SK-N-SH (cell line): Measurements from ENCODE around the gene RBP5. TPM values are rescaled to one million over a fixed set of nuclear protein-coding genes. Genes with fewer than 3 reads are reported as not detected.

Experiments
- CTCF ChIA-PET: fragments of 300-600, 350-600 bp; formaldehyde crosslinking; extraction: SDS; loops from one replicate; lab custom pipeline; 2021; lab: Yijun Ruan, JAX
- POLR2A ChIA-PET: fragments of 350-600 bp; sonication (Branson Sonifier 250); formaldehyde crosslinking; extraction: SDS; loops from one replicate; lab custom pipeline; 2020; ENCODE audit warnings: antibody characterized with exemption, inconsistent platforms; lab: Yijun Ruan, JAX
- DNase-seq: peaks from one replicate; pipeline ENCODE4 v3.0.0; 2012
- H2AFZ ChIP-seq: fragments of 200-600 bp; sonication (generic); 2 replicates; pipeline ENCODE4 v1.8.1; 2016; ENCODE audit warnings: antibody characterized with exemption, mild to moderate bottlenecking, low read depth
- H3F3A ChIP-seq: fragments of 200-600 bp; sonication (generic); replicated peaks from 2 replicates; pipeline ENCODE3; 2016; ENCODE audit warnings: antibody characterized with exemption, mild to moderate bottlenecking; ENCODE audit not compliant: insufficient read depth
- H3K27ac ChIP-seq, 2 experiments: fragments of 200-500 bp in 1 of 2; fragments of 200-600 bp in 1 of 2; sonication (Bioruptor generic) in 1 of 2; sonication (generic), shearing (Covaris generic) in 1 of 2; 2 replicates each; pipeline versions ENCODE4 v1.5.1 to v1.6.1; 2014 to 2016; ENCODE audit warnings: low read depth in 2 of 2, inconsistent platforms in 1 of 2, low read length in 1 of 2, mild to moderate bottlenecking in 1 of 2, mixed read lengths in 1 of 2
- H3K27me3 ChIP-seq: fragments of 200-600 bp; sonication (generic), shearing (Covaris generic); 2 replicates; pipeline ENCODE4 v1.6.1; 2016; ENCODE audit warnings: mixed run types; ENCODE audit not compliant: insufficient read depth
- H3K36me3 ChIP-seq, 2 experiments: fragments of 200-500 bp in 1 of 2; fragments of 200-600 bp in 1 of 2; sonication (Bioruptor generic) in 1 of 2; sonication (generic) in 1 of 2; replicated peaks in 1 of 2; 2 replicates each; pipeline versions ENCODE3 to v1.5.1; 2014 to 2016; ENCODE audit warnings: low read length in 1 of 2, mild to moderate bottlenecking in 1 of 2; ENCODE audit not compliant: insufficient read depth in 2 of 2, control insufficient read depth in 1 of 2
- H3K4me1 ChIP-seq, 2 experiments: fragments of 200-500 bp in 1 of 2; fragments of 200-600 bp in 1 of 2; sonication (Bioruptor generic) in 1 of 2; sonication (generic), shearing (Covaris generic) in 1 of 2; 2 replicates each; pipeline versions ENCODE4 v1.5.1 to v1.6.1; 2014 to 2016; ENCODE audit warnings: low read depth in 1 of 2, low read length in 1 of 2, mixed run types in 1 of 2; ENCODE audit not compliant: insufficient read depth in 2 of 2, control insufficient read depth in 1 of 2
- H3K4me2 ChIP-seq: fragments of 200-600 bp; sonication (generic), shearing (Covaris generic); 2 replicates; pipeline ENCODE4 v1.6.1; 2017; ENCODE audit warnings: mixed run types
- H3K4me3 ChIP-seq, 2 experiments: fragments of 200-500 bp in 1 of 2; fragments of 200-600 bp in 1 of 2; sonication (Bioruptor generic) in 1 of 2; sonication (generic), shearing (Covaris generic) in 1 of 2; 2 replicates each; pipeline versions ENCODE4 v1.5.1 to v1.8.1; 2014 to 2016; ENCODE audit warnings: low read depth in 2 of 2, inconsistent platforms in 1 of 2, low read length in 1 of 2, mild to moderate bottlenecking in 1 of 2, mixed read lengths in 1 of 2, moderate library complexity in 1 of 2
- H3K79me2 ChIP-seq: fragments of 200-600 bp; sonication (generic); 2 replicates; pipeline ENCODE4 v1.8.1; 2017; ENCODE audit warnings: mild to moderate bottlenecking; ENCODE audit not compliant: insufficient read depth
- H3K9ac ChIP-seq: fragments of 200-600 bp; sonication (generic); 2 replicates; pipeline ENCODE4 v1.6.1; 2017; ENCODE audit warnings: mixed run types
- H3K9me2 ChIP-seq: fragments of 200-600 bp; sonication (generic); 2 replicates; pipeline ENCODE4 v1.6.1; 2017; ENCODE audit warnings: mixed run types
- H3K9me3 ChIP-seq: fragments of 200-600 bp; sonication (generic); 2 replicates; pipeline ENCODE4 v1.6.1; 2017; ENCODE audit warnings: mixed run types, mild to moderate bottlenecking, moderate library complexity
- H4K20me1 ChIP-seq: fragments of 200-600 bp; sonication (generic); 2 replicates; pipeline ENCODE4 v1.6.1; 2017; ENCODE audit warnings: mild to moderate bottlenecking, mixed run types; ENCODE audit not compliant: insufficient read depth
- CTCF ChIP-seq: fragments of 200-600 bp; sonication (generic); IDR thresholded peaks from 2 replicates; pipeline ENCODE4 v1.6.1; 2017; ENCODE audit warnings: antibody characterized with exemption, mild to moderate bottlenecking, moderate library complexity
- ELF1 ChIP-seq: IDR thresholded peaks from 2 replicates; pipeline ENCODE4 v1.4.0; 2012
- EZH2phosphoT487 ChIP-seq: fragments of 200-600 bp; sonication (generic); IDR thresholded peaks from 2 replicates; pipeline ENCODE4 v1.6.1; 2017; ENCODE audit warnings: low read depth, mixed run types, mild to moderate bottlenecking, antibody characterized with exemption, moderate library complexity, borderline replicate concordance
- FOSL2 ChIP-seq: IDR thresholded peaks from 2 replicates; pipeline ENCODE4 v1.4.0; 2012; ENCODE audit warnings: low read depth, mild to moderate bottlenecking, moderate library complexity, borderline replicate concordance
- FOXM1 ChIP-seq: IDR thresholded peaks from 2 replicates; pipeline ENCODE4 v1.4.0; 2012; ENCODE audit warnings: low read depth, mild to moderate bottlenecking
- GATA2 ChIP-seq: sonication (generic); formaldehyde crosslinking; IDR thresholded peaks from 2 replicates; pipeline ENCODE4 v1.5.0; 2020; ENCODE audit warnings: mild to moderate bottlenecking, missing genetic modification reagents
- IRF3 ChIP-seq: fragments of 150-350 bp; IDR thresholded peaks from 2 replicates; pipeline ENCODE4 v1.6.1; 2016; ENCODE audit warnings: mild to moderate bottlenecking, low read depth, low read length
- MEF2A ChIP-seq: IDR thresholded peaks from 2 replicates; pipeline ENCODE4 v1.4.0; 2012; ENCODE audit warnings: low read depth, borderline replicate concordance
- MXI1 ChIP-seq: IDR thresholded peaks from 2 replicates; pipeline ENCODE4 v1.6.1; 2012; ENCODE audit warnings: mild to moderate bottlenecking, low read depth, low read length, improper control_type of control experiment
- RCOR1 ChIP-seq: fragments of 150-350 bp; IDR thresholded peaks from 2 replicates; pipeline ENCODE4 v1.6.1; 2017; ENCODE audit warnings: antibody characterized with exemption, low read length
- RXRA ChIP-seq: IDR thresholded peaks from 2 replicates; pipeline ENCODE4 v1.4.0; 2012; ENCODE audit warnings: low read depth, mild to moderate bottlenecking, borderline replicate concordance
- SIN3A ChIP-seq: IDR thresholded peaks from 2 replicates; pipeline ENCODE4 v1.6.1; 2012; ENCODE audit warnings: low read depth, mild to moderate bottlenecking, low read length, moderate library complexity, borderline replicate concordance
- TCF12 ChIP-seq: IDR thresholded peaks from 2 replicates; pipeline ENCODE4 v1.4.0; 2012
- USF1 ChIP-seq: IDR thresholded peaks from 2 replicates; pipeline ENCODE4 v1.4.0; 2012; ENCODE audit warnings: low read depth, borderline replicate concordance
- USF2 ChIP-seq: fragments of 150-350 bp; IDR thresholded peaks from 2 replicates; pipeline ENCODE4 v1.6.1; 2017; ENCODE audit warnings: antibody characterized with exemption, low read length, low read depth, borderline replicate concordance
- YY1 ChIP-seq: IDR thresholded peaks from 2 replicates; pipeline ENCODE4 v1.4.0; 2012; ENCODE audit warnings: low read depth, mild to moderate bottlenecking
- ZBTB33 ChIP-seq: IDR thresholded peaks from 2 replicates; pipeline ENCODE4 v1.4.0; 2012; ENCODE audit warnings: low read depth, borderline replicate concordance
- WGBS: methylation state at CpG from one replicate; pipeline ENCODE4 v1.1.6; 2017; ENCODE audit warnings: low lambda C conversion rate; 5-methylcytosine and 5-hydroxymethylcytosine counted together
- polyA plus RNA-seq, 3 experiments: library from polyadenylated mRNA; depleted of rRNA; stranded (reverse); fragments of >200 nt; gene quantifications; 2 replicates each; pipeline ENCODE4 v1.2.3, GENCODE V29; 2012

RBP5 gene
- polyA plus RNA-seq, 1 of the 3 experiments (the other 2 are of a cell fraction) = 0.12 TPM

GRCh38 chr12:7089196-7089871 lies 39.4 kb downstream of the RBP5 start:
- H3K9me3 ChIP-seq = no peaks in the 10 kb centered on the region
- H3K27me3 ChIP-seq = no peaks in the 10 kb centered on the region
- H3K4me1 ChIP-seq = peaks cover 0 to 8% of the 10 kb centered on the region in 2 experiments; a peak in 1 of 4 replicates
- POLR2A ChIA-PET = no interaction called here
- DNase-seq = no peak
- no peak overlapping the region for H3K27ac ChIP-seq
- H2AFZ ChIP-seq = no peak overlapping the region
- no peaks in the 10 kb centered on the region for H4K20me1 ChIP-seq
- H3K9me2 ChIP-seq = no peaks in the 10 kb centered on the region
- H3F3A ChIP-seq = peaks cover 5% of the 10 kb centered on the region
- H3K79me2 ChIP-seq = no peaks in the 10 kb centered on the region
- no peaks in the 10 kb centered on the region for H3K36me3 ChIP-seq
- CTCF ChIA-PET = interaction anchor here (0.8 to 3.9 kb wide), 7 partner anchors 20 to 165 kb away, joined by 3 to 12 read pairs (median 4); partner anchors contain the start of genes C1RL and C1S
- H3K4me3 ChIP-seq = no peak overlapping the region
- H3K4me2 ChIP-seq = no peak overlapping the region
- TF ChIP-seq GATA2 (CRISPR knock-in tag) (no peak), FOXM1 (no peak), USF2 (no peak), RCOR1 (no peak), ELF1 (no peak), RXRA (no peak), TCF12 (no peak), USF1 (no peak), IRF3 (no peak), FOSL2 (no peak), EZH2phosphoT487 (no peak), YY1 (no peak), MEF2A (no peak), MXI1 (no peak), ZBTB33 (no peak), SIN3A (no peak), CTCF (no peak)
- no peak overlapping the region for H3K9ac ChIP-seq
- WGBS = 49% methylated on average over 4 of the region's 11 CpGs
